GM20431 (cell line): ENCODE measurements around the gene ARFGAP1.
"Not testable (repeated sequence)": the region's sequence is repeated elsewhere in the genome, so short reads cannot be mapped to it uniquely, and the experiment has no call there.

Experiments
- in situ Hi-C: fragments of 300-500 bp; cut with MseI, MboI; formaldehyde crosslinking; loops from one replicate; pipeline ENCODE4 v1.15.0; 2020; ENCODE audit warnings: low sequenced_read_pairs; ENCODE audit not compliant: unreplicated experiment

Gene ARFGAP1

GRCh38 chr20:63305393-63305792 is 32.8 kb downstream of the ARFGAP1 start:
- in situ Hi-C loops = no loop called here

GRCh38 chr20:63305933-63306672 is 33.5 kb downstream of the ARFGAP1 start:
- in situ Hi-C loops = not testable (repeated sequence)

GRCh38 chr20:63306673-63307537 is 34.3 kb downstream of the ARFGAP1 start:
- in situ Hi-C loops = no loop called here

- in situ Hi-C loops = no loop called here
Measured at GRCh38 chr20:63307538-63308217, 35.1 kb downstream of the ARFGAP1 start.

GRCh38 chr20:63308218-63308911 is 35.8 kb downstream of the ARFGAP1 start:
- in situ Hi-C loops = no loop called here

- in situ Hi-C loops = no loop called here
Measured at GRCh38 chr20:63309261-63310071, 36.9 kb downstream of the ARFGAP1 start.

- in situ Hi-C loops = no loop called here
Measured at GRCh38 chr20:63310265-63310991, 37.8 kb downstream of the ARFGAP1 start.

- in situ Hi-C loops = no loop called here
Measured at GRCh38 chr20:63311186-63311832, 38.7 kb downstream of the ARFGAP1 start.

- in situ Hi-C loops = no loop called here
Measured at GRCh38 chr20:63311833-63312243, 39.2 kb downstream of the ARFGAP1 start.

- in situ Hi-C loops = no loop called here
Measured at GRCh38 chr20:63312273-63312672, 39.7 kb downstream of the ARFGAP1 start.

- in situ Hi-C loops = no loop called here
Measured at GRCh38 chr20:63312690-63313348, 40.2 kb downstream of the ARFGAP1 start.

GRCh38 chr20:63313349-63314014 is 40.9 kb downstream of the ARFGAP1 start:
- in situ Hi-C loops = no loop called here

- in situ Hi-C loops = no loop called here
Measured at GRCh38 chr20:63314015-63314471, 41.4 kb downstream of the ARFGAP1 start.

- in situ Hi-C loops = no loop called here
Measured at GRCh38 chr20:63314566-63315239, 42.1 kb downstream of the ARFGAP1 start.

GRCh38 chr20:63315240-63315689 is 42.7 kb downstream of the ARFGAP1 start:
- in situ Hi-C loops = no loop called here

GRCh38 chr20:63315731-63316491 is 43.3 kb downstream of the ARFGAP1 start:
- in situ Hi-C loops = no loop called here
